Nephron (organoid): ENCODE results near the gene CCDC33.

ENCODE experiments used
- H3K27ac Mint-ChIP-seq, 3 experiments: 2 replicates each; pipeline ENCODE4 v1.8.0; 2020; ENCODE audit warnings: mixed read lengths in 3 of 3, mild to moderate bottlenecking in 2 of 3, moderate library complexity in 1 of 3
- H3K27me3 Mint-ChIP-seq: 2 replicates; pipeline ENCODE4 v1.8.0; 2021; ENCODE audit warnings: low read depth, mild to moderate bottlenecking, moderate library complexity, mixed read lengths
- H3K36me3 Mint-ChIP-seq: 2 replicates; pipeline ENCODE4 v1.8.0; 2020; ENCODE audit warnings: low read depth, mixed read lengths
- H3K4me1 Mint-ChIP-seq: 2 replicates; pipeline ENCODE4 v1.8.0; 2020; ENCODE audit warnings: mixed read lengths
- H3K4me3 Mint-ChIP-seq, 3 experiments: 2 replicates each; pipeline ENCODE4 v1.8.0; 2020; ENCODE audit warnings: mild to moderate bottlenecking in 3 of 3, mixed read lengths in 3 of 3, moderate library complexity in 2 of 3
- H3K9me3 Mint-ChIP-seq: 2 replicates; pipeline ENCODE4 v1.8.0; 2020; ENCODE audit warnings: mixed read lengths
- CTCF ChIP-seq, 3 experiments: fragments of 200-600 bp; sonication (generic); IDR thresholded peaks; one replicate each; pipeline ENCODE4 v1.5.0; 2021; ENCODE audit warnings: antibody characterized with exemption in 3 of 3; ENCODE audit not compliant: unreplicated experiment in 3 of 3

The CCDC33 gene

GRCh38 chr15:74244822-74245341, 8.8 kb downstream of the CCDC33 start:
- Mint-ChIP-seq H3K4me1 (peaks cover 43% of the 10 kb centered on the region), H3K36me3 (no peaks in the 10 kb centered on the region), H3K27me3 (peaks cover 30% of the 10 kb centered on the region), H3K9me3 (no peaks in the 10 kb centered on the region), H3K4me3 (no peak overlapping the region), H3K27ac (peak overlapping the region in 1 of 3 experiments; percentile 29)
- TF ChIP-seq CTCF (IDR thresholded peaks at IDR 0.05; ENCODE audit: unreplicated experiment in 3 of 3) = no peak

DNA sequence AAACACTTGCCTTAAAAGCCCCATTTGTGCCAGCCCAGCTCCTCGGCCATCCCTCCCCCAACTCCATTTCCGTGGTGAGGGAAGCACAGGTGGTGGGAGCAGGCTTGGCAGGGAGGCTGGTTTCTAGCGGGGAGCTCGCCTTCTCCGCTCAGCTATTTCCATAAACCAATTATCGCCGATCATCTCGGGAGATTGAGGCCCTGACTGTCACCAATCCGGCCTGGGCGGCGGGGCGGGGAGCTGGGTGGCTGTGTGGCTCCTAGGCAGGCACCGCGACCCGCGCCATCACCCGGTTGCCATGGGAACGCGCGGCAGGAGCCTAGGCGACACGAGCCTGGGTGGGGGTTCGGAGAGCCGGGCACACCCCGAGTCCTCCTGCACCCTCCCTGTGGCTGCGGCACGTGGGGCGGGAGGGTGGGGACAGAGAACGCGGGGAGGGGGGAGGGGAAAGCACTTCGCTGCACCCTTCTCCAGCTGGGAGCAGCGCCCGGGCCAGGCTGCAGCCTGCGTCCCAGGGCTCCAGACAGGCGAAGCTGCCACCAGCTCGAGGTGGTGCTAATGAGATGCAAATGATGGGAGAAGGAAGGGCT, 9.3 kb downstream of the CCDC33 start:
- no peak for TF ChIP-seq CTCF (IDR thresholded peaks at IDR 0.05; ENCODE audit: unreplicated experiment in 3 of 3)
- H3K4me1 Mint-ChIP-seq = peaks cover 49% of the 10 kb centered on the region
- peak overlapping the region in 1 of 3 experiments; percentile 30 for H3K4me3 Mint-ChIP-seq
- peak overlapping the region in 1 of 3 experiments; percentile 29 for H3K27ac Mint-ChIP-seq
- no peaks in the 10 kb centered on the region for H3K36me3 Mint-ChIP-seq
- peaks cover 30% of the 10 kb centered on the region for H3K27me3 Mint-ChIP-seq
- H3K9me3 Mint-ChIP-seq = no peaks in the 10 kb centered on the region

GRCh38 chr15:74250266-74250665, 14.1 kb downstream of the CCDC33 start:
- Mint-ChIP-seq H3K27me3 (peaks cover 7% of the 10 kb centered on the region), H3K36me3 (no peaks in the 10 kb centered on the region), H3K9me3 (no peaks in the 10 kb centered on the region), H3K27ac (peak overlapping the region in 2 of 3 experiments; percentile 1 to 19), H3K4me3 (no peak overlapping the region), H3K4me1 (peaks cover 44% of the 10 kb centered on the region)
- TF ChIP-seq CTCF (IDR thresholded peaks at IDR 0.05; ENCODE audit: unreplicated experiment in 3 of 3) = no peak

- no peak for TF ChIP-seq CTCF (IDR thresholded peaks at IDR 0.05; ENCODE audit: unreplicated experiment in 3 of 3)
- Mint-ChIP-seq H3K4me1 (peaks cover 38% of the 10 kb centered on the region), H3K4me3 (no peak overlapping the region), H3K27ac (no peak overlapping the region), H3K36me3 (no peaks in the 10 kb centered on the region), H3K27me3 (peaks cover 7% of the 10 kb centered on the region), H3K9me3 (no peaks in the 10 kb centered on the region)
These were observed 15.1 kb downstream of the CCDC33 start for GRCh38 chr15:74251131-74251811.

DNA sequence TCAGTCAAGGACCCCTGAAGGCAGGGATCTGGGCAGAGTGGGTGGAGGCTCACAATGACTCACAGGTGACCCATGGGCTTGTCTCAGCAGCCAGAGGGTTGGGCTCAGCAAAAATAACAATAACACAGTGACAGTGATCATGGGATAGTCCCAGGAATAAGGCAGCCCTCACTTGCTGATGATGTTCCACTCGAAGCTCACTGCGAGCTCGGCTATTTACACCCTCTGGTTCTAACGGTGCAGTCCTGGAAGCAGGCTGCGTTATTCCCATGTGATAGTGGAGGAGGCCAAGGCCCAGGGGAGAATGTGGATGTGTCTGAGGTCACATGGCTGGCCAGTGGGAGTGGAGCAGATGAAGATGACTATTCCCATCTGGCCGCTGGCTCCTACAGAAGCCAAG, 16.2 kb downstream of the CCDC33 start:
- peaks cover 41% of the 10 kb centered on the region for H3K4me1 Mint-ChIP-seq
- H3K4me3 Mint-ChIP-seq = no peak overlapping the region
- no peaks in the 10 kb centered on the region for H3K9me3 Mint-ChIP-seq
- H3K27ac Mint-ChIP-seq = peak overlapping the region in 1 of 3 experiments; percentile 49
- TF ChIP-seq CTCF (IDR thresholded peaks at IDR 0.05; ENCODE audit: unreplicated experiment in 3 of 3) = no peak
- no peaks in the 10 kb centered on the region for H3K36me3 Mint-ChIP-seq
- H3K27me3 Mint-ChIP-seq = peaks cover 11% of the 10 kb centered on the region
